Chondrocyte (in vitro differentiated cells): Measurements from ENCODE around the gene CYP27C1. TPM values are rescaled to one million over a fixed set of nuclear protein-coding genes. Genes with fewer than 3 reads are reported as not detected.

ENCODE experiments used
- DNase-seq: peaks from one replicate; pipeline ENCODE4 v3.0.0; 2021; ENCODE audit warnings: mixed read lengths, low spot score
- H3K27ac Mint-ChIP-seq: one replicate; pipeline ENCODE4 v1.8.0; 2021; ENCODE audit warnings: mild to moderate bottlenecking, moderate library complexity, mixed read lengths; ENCODE audit not compliant: unreplicated experiment
- H3K27me3 Mint-ChIP-seq: 2 replicates; pipeline ENCODE4 v1.8.0; 2021; ENCODE audit warnings: low read depth, mixed read lengths
- H3K36me3 Mint-ChIP-seq: 2 replicates; pipeline ENCODE4 v1.8.0; 2021; ENCODE audit warnings: low read depth, mixed read lengths
- H3K4me1 Mint-ChIP-seq: 2 replicates; pipeline ENCODE4 v1.8.0; 2021; ENCODE audit warnings: low read depth, mild to moderate bottlenecking, mixed read lengths
- H3K4me3 Mint-ChIP-seq: one replicate; pipeline ENCODE4 v1.8.0; 2021; ENCODE audit warnings: mild to moderate bottlenecking, moderate library complexity, mixed read lengths; ENCODE audit not compliant: unreplicated experiment
- H3K9me3 Mint-ChIP-seq: 2 replicates; pipeline ENCODE4 v1.8.0; 2021; ENCODE audit warnings: low read depth, mixed read lengths
- CTCF ChIP-seq: fragments of 200-600 bp; sonication (generic); IDR thresholded peaks from 2 replicates; pipeline ENCODE4 v1.5.0; 2021; ENCODE audit warnings: antibody characterized with exemption, mild to moderate bottlenecking, moderate library complexity
- total RNA-seq: library from RNA; stranded (reverse); gene quantifications from 3 replicates; pipeline ENCODE4 v1.2.1, GENCODE V29; 2021

The CYP27C1 gene
- total RNA-seq, 1 donor from 2014 or later: 11.7 TPM

- Mint-ChIP-seq H3K9me3 (no peaks in the 10 kb centered on the region), H3K4me3 (no peak overlapping the region), H3K36me3 (peaks cover 11% of the 10 kb centered on the region), H3K27me3 (no peaks in the 10 kb centered on the region), H3K4me1 (peaks cover 34% of the 10 kb centered on the region), H3K27ac (peak overlapping the region; percentile 1)
- TF ChIP-seq CTCF: peak; percentile 82
- DNase-seq: no peak
Observed at GRCh38 chr2:127197475-127198385, 22.4 kb downstream of the CYP27C1 start.

- Mint-ChIP-seq H3K36me3 (peaks cover 12% of the 10 kb centered on the region), H3K4me1 (peaks cover 34% of the 10 kb centered on the region), H3K9me3 (no peaks in the 10 kb centered on the region), H3K27me3 (no peaks in the 10 kb centered on the region), H3K27ac (no peak overlapping the region), H3K4me3 (no peak overlapping the region)
- no peak for DNase-seq
- TF ChIP-seq CTCF: peak; percentile 66
Observed at GRCh38 chr2:127196998-127197397, 23.1 kb downstream of the CYP27C1 start.

- Mint-ChIP-seq H3K4me3 (no peak overlapping the region), H3K27me3 (no peaks in the 10 kb centered on the region), H3K36me3 (peaks cover 11% of the 10 kb centered on the region), H3K4me1 (peaks cover 34% of the 10 kb centered on the region), H3K9me3 (no peaks in the 10 kb centered on the region), H3K27ac (no peak overlapping the region)
- TF ChIP-seq CTCF: no peak
- DNase-seq: no peak
Observed at GRCh38 chr2:127196549-127196948, 23.6 kb downstream of the CYP27C1 start.

- Mint-ChIP-seq H3K27ac (peak overlapping the region; percentile 96), H3K36me3 (peaks cover 7% of the 10 kb centered on the region), H3K27me3 (no peaks in the 10 kb centered on the region), H3K4me3 (no peak overlapping the region), H3K4me1 (peaks cover 34% of the 10 kb centered on the region), H3K9me3 (no peaks in the 10 kb centered on the region)
- no peak for DNase-seq
- TF ChIP-seq CTCF: no peak
Observed at GRCh38 chr2:127195140-127196074, 24.7 kb downstream of the CYP27C1 start.

- H3K4me3 Mint-ChIP-seq: no peak overlapping the region
- H3K4me1 Mint-ChIP-seq: peaks cover 34% of the 10 kb centered on the region
- TF ChIP-seq CTCF: no peak
- peaks cover 5% of the 10 kb centered on the region for H3K9me3 Mint-ChIP-seq
- DNase-seq: no peak
- no peaks in the 10 kb centered on the region for H3K27me3 Mint-ChIP-seq
- peaks cover 13% of the 10 kb centered on the region for H3K36me3 Mint-ChIP-seq
- H3K27ac Mint-ChIP-seq: peak overlapping the region; percentile 96
Observed at GRCh38 chr2:127194447-127194846, 25.7 kb downstream of the CYP27C1 start.
